Aorta (tissue), 5 donors: Measurements from ENCODE around the gene ANKRD12. TPM values are rescaled to one million over a fixed set of nuclear protein-coding genes. Genes with fewer than 3 reads are reported as not detected.
"Not testable (repeated sequence)": the region's sequence is repeated elsewhere in the genome, so short reads cannot be mapped to it uniquely, and the experiment has no call there.

ENCODE experiments used
- ATAC-seq: fragments of 200-7000 bp; cut with Tn5 transposase; one replicate; pipeline ENCODE4 v1.9.1; 2022; ENCODE audit warnings: moderate library complexity; ENCODE audit not compliant: low FRiP score
- DNase-seq, 2 donors: peaks; one replicate each; pipeline ENCODE4 v3.0.0-alpha.2; 2020
- H3K27ac ChIP-seq, 2 donors: one replicate each; pipeline ENCODE4 v1.5.1; 2013; ENCODE audit warnings: low read length in 2 of 2, mild to moderate bottlenecking in 2 of 2, moderate library complexity in 2 of 2, control low read depth in 1 of 2, inconsistent platforms in 1 of 2, low read depth in 1 of 2
- H3K27me3 ChIP-seq, 2 donors: one replicate each; pipeline ENCODE4 v1.6.1; 2013; ENCODE audit warnings: control low read depth in 1 of 2, low read length in 1 of 2, mild to moderate bottlenecking in 1 of 2, moderate library complexity in 1 of 2; ENCODE audit not compliant: insufficient read depth in 2 of 2, control insufficient read depth in 1 of 2
- H3K36me3 ChIP-seq, 2 donors: one replicate each; pipeline ENCODE4 v1.6.1; 2013; ENCODE audit warnings: control low read depth in 1 of 2, low read length in 1 of 2, mild to moderate bottlenecking in 1 of 2; ENCODE audit not compliant: insufficient read depth in 2 of 2, control insufficient read depth in 1 of 2
- H3K4me1 ChIP-seq, 2 donors: one replicate each; pipeline ENCODE4 v1.6.1; 2013; ENCODE audit warnings: low read length in 2 of 2, control low read depth in 1 of 2, mild to moderate bottlenecking in 1 of 2, moderate library complexity in 1 of 2; ENCODE audit not compliant: insufficient read depth in 2 of 2, control insufficient read depth in 1 of 2
- H3K4me3 ChIP-seq, 2 donors: one replicate each; pipeline ENCODE4 v1.5.1; 2013; ENCODE audit warnings: low read length in 2 of 2, control low read depth in 1 of 2, mild to moderate bottlenecking in 1 of 2
- H3K9me3 ChIP-seq: one replicate; pipeline ENCODE4 v1.6.1; 2013; ENCODE audit warnings: mild to moderate bottlenecking, low read length; ENCODE audit not compliant: control insufficient read depth
- WGBS, 2 donors: extraction: QIAGEN DNeasy Blood & Tissue Kit; methylation state at CpG; one replicate each; pipeline ENCODE4 v1.1.7; 2013; 5-methylcytosine and 5-hydroxymethylcytosine counted together
- intact Hi-C, 2 donors: fragments of 100-400 bp; cut with DNase I; formaldehyde crosslinking; loops; one replicate each; pipeline versions ENCODE4 v1.14.2 to v1.15.0; 2022
- polyA plus RNA-seq, 2 donors: library from polyadenylated mRNA; stranded (reverse); fragments of 200-250 nt; gene quantifications; one replicate each; pipeline ENCODE4 v1.2.3, GENCODE V29; 2013
- total RNA-seq, 2 donors: library from RNA; stranded (reverse); fragmentation: NEBNext Ultra II Directional; extraction: Animal tissue kit (Norgen Biotek cat#: 25700); gene quantifications; one replicate each; pipeline ENCODE4 v1.2.1, GENCODE V29; 2021
- donor health status: healthy with polysubstance abuse.
- donor health status: Bipolar disorder and iron deficiency.
- donor health status: DM: no; HTN: no; CAD: no.
- donor health status: DM: no; HTN: no; CAD: no.
- donor health status: DM: yes; HTN: yes; CAD: no.

ANKRD12 gene
- total and polyA plus RNA-seq, 4 donors = 7.6 to 112 (median 50.0) TPM

GRCh38 chr18:9164149-9164548, 27.6 kb downstream of the ANKRD12 start:
- H3K36me3 ChIP-seq, H3K27ac ChIP-seq, ATAC-seq, intact Hi-C loops, H3K27me3 ChIP-seq, DNase-seq, H3K4me1 ChIP-seq, H3K4me3 ChIP-seq, H3K9me3 ChIP-seq: not testable (repeated sequence)

GRCh38 chr18:9165883-9166282, 29.3 kb downstream of the ANKRD12 start:
- H3K4me3 ChIP-seq, H3K27ac ChIP-seq, H3K27me3 ChIP-seq, H3K36me3 ChIP-seq, ATAC-seq, DNase-seq, H3K9me3 ChIP-seq, intact Hi-C loops, H3K4me1 ChIP-seq: not testable (repeated sequence)
- WGBS, 2 donors = 95 to 100% methylated on average over 1 to 3 of the region's 3 CpGs

DNA sequence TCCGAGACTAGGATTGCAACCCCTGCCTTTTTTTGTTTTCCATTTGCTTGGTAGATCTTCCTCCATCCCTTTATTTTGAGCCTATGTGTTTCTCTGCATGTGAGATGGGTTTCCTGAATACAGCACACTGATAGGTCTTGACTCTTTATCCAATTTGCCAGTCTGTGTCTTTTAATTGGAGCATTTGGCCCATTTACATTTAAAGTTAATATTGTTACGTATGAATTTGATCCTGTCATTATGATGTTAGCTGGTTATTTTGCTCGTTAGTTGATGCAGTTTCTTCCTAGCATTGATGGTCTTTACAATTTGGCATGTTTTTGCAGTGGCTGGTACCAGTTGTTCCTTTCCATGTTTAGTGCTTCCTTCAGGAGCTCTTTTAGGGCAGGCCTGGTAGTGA, 32.9 kb downstream of the ANKRD12 start:
- H3K27me3 ChIP-seq, H3K4me3 ChIP-seq, H3K4me1 ChIP-seq, H3K27ac ChIP-seq, ATAC-seq, H3K36me3 ChIP-seq, DNase-seq, H3K9me3 ChIP-seq, intact Hi-C loops: not testable (repeated sequence)
- WGBS, 2 donors = 90 to 93% methylated on average over 3 of the region's 3 CpGs

GRCh38 chr18:9171919-9172318, 35.3 kb downstream of the ANKRD12 start:
- DNase-seq, H3K4me3 ChIP-seq, H3K36me3 ChIP-seq, H3K27me3 ChIP-seq, H3K4me1 ChIP-seq, ATAC-seq, H3K9me3 ChIP-seq, H3K27ac ChIP-seq, intact Hi-C loops: not testable (repeated sequence)
- WGBS, 2 donors = 91 to 96% methylated on average over 3 of the region's 3 CpGs

DNA sequence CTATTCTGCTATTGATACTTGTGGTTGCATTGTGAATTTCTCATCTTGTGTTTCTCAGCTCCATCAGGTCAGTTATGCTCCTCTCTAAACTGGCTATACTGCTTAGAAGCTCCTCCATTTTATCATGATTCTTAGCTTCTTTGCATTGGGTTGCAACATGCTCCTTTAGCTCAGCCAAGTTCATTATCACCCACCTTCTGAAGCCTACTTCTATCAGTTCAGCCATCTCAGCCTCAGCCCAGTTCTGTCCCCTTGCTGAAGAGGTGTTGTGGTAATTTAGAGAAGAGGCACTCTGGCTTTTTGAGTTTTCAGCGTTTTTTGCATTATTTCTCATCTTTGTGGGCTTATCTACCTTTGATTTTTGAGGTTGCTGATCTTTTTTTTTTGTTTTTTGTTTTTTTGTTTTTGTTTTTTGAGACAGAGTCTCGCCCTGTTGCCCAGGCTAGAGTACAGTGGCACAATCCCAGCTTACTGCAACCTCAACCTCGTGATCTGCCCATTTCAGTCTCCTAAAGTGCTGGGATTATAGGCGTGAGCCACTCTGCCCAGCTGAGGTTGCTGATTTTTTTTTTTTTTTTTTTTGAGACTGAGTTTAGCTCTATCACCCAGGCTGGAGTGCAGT, 36.0 kb downstream of the ANKRD12 start:
- Histone ChIP-seq H3K27me3 (no peaks in the 10 kb centered on the region), H3K36me3 (no peaks in the 10 kb centered on the region), H3K4me3 (no peak overlapping the region), H3K27ac (no peak overlapping the region), H3K9me3 (no peaks in the 10 kb centered on the region), H3K4me1 (no peaks in the 10 kb centered on the region)
- WGBS, 2 donors = 93% methylated on average over 4 of the region's 4 CpGs
- DNase-seq (no peak), ATAC-seq (no peak)
- intact Hi-C loops = no loop called here

- no peak overlapping the region for H3K4me3 ChIP-seq
- WGBS, 2 donors = 85 to 91% methylated on average over 6 of the region's 6 CpGs
- H3K9me3 ChIP-seq = no peaks in the 10 kb centered on the region
- no peaks in the 10 kb centered on the region for H3K4me1 ChIP-seq
- ATAC-seq (no peak), DNase-seq (no peak)
- no peaks in the 10 kb centered on the region for H3K27me3 ChIP-seq
- no peak overlapping the region for H3K27ac ChIP-seq
- H3K36me3 ChIP-seq = no peaks in the 10 kb centered on the region
- intact Hi-C loops = no loop called here
These were observed 37.2 kb downstream of the ANKRD12 start for GRCh38 chr18:9173770-9174233.

DNA sequence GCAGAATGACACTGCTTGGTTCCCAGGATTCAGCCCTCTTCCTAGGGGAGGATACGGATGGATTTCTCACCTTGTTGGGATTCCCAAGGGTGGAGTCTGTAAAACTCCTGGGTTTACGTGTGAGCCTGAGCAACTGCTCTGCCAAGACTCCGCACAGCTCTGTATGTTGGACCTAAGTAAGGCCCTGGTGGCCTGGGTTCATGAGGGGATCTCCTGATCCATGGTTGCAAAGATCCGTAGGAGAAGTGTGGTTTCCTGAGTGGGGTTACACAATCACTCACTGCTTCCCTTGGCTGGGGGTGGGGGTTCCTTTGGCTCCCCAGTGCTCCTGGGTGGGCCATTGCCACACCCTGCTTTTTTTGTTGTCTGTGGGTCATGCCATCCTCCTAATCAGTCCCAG, 37.7 kb downstream of the ANKRD12 start:
- DNase-seq = no peak
- no peak for ATAC-seq
- Histone ChIP-seq H3K36me3 (no peaks in the 10 kb centered on the region), H3K27ac (no peak overlapping the region), H3K27me3 (no peaks in the 10 kb centered on the region), H3K4me3 (no peak overlapping the region), H3K4me1 (no peaks in the 10 kb centered on the region), H3K9me3 (no peaks in the 10 kb centered on the region)
- 93 to 99% methylated on average over 4 of the region's 4 CpGs for WGBS, 2 donors
- intact Hi-C loops = no loop called here

DNA sequence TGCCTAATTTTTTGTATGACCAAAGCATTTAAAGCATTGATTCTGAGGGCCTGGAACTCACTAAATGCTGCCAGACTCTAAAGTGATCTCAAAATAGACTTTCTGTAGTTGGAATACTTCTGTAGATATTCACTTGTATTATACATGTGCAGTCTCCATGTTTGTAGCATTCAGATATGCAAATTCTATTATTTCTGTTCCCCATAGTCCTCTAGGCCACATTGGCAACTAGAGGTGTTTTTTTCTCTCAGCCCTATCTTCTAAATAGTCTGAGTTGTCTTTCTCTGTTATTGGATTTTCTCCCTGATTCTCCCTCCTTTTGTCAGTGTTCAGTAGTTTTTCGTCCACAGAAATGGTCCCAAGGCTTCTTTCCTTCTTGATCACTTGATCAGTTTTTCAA, 38.5 kb downstream of the ANKRD12 start:
- no peaks in the 10 kb centered on the region for H3K36me3 ChIP-seq
- H3K4me1 ChIP-seq = no peaks in the 10 kb centered on the region
- DNase-seq (no peak), ATAC-seq (no peak)
- no peak overlapping the region for H3K27ac ChIP-seq
- no peak overlapping the region for H3K4me3 ChIP-seq
- 86 to 100% methylated on average over 1 of the region's 1 CpG for WGBS, 2 donors
- intact Hi-C loops = no loop called here
- no peaks in the 10 kb centered on the region for H3K9me3 ChIP-seq
- H3K27me3 ChIP-seq = no peaks in the 10 kb centered on the region

DNA sequence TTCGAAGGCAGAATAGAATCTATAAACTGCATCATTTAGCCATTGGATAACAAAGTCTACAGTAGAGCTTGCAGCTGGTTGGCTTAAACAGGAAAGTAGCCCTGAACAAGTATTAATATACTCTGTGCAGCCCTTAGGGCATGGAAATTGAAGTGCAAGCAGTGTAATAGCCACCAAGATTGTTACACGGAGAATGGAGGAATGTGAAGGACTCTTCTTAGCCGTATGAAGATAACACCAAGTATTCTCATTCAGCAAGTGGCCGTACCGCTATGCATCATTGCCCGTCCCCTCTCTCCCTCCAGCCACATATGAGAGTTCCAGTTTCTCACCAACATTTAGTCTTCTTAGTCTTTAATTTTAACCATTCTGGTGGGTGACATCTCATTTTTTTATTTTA, 40.5 kb downstream of the ANKRD12 start:
- WGBS, 2 donors = 80 to 89% methylated on average over 6 of the region's 6 CpGs
- H3K4me3 ChIP-seq = no peak overlapping the region
- no peaks in the 10 kb centered on the region for H3K36me3 ChIP-seq
- H3K27ac ChIP-seq = no peak overlapping the region
- H3K27me3 ChIP-seq = no peaks in the 10 kb centered on the region
- no peak for ATAC-seq
- intact Hi-C loops = no loop called here
- H3K4me1 ChIP-seq = no peaks in the 10 kb centered on the region
- no peaks in the 10 kb centered on the region for H3K9me3 ChIP-seq
- no peak for DNase-seq
